Adrenal gland (tissue), 12 donors: Measurements from ENCODE around the gene IPO11. TPM values are rescaled to one million over a fixed set of nuclear protein-coding genes. Genes with fewer than 3 reads are reported as not detected.

Experiments used
- DNase-seq, 7 donors: peaks; one replicate each; pipeline ENCODE4 v3.0.0-alpha.2; 2019 to 2020
- H3K27ac ChIP-seq, 5 donors: fragments of 200-600 bp; sonication (generic) in 4 of 5; 1 replicate in 3 of 5; 2 replicates in 2 of 5; pipeline versions ENCODE4 v1.5.1 to v1.8.0; 2016 to 2020; ENCODE audit warnings: mild to moderate bottlenecking in 1 of 5
- H3K27me3 ChIP-seq: fragments of 200-600 bp; 2 replicates; pipeline ENCODE4 v1.8.0; 2021
- H3K36me3 ChIP-seq, 2 donors: fragments of 200-600 bp; replicated peaks in 1 of 2; 1 replicate in 1 of 2; 2 replicates in 1 of 2; pipeline versions ENCODE4 v1.5.1 to v1.8.0; 2018 to 2022
- H3K4me1 ChIP-seq, 2 donors: fragments of 200-600 bp; replicated peaks in 1 of 2; 1 replicate in 1 of 2; 2 replicates in 1 of 2; pipeline versions ENCODE4 v1.5.1 to v1.8.0; 2018 to 2021
- H3K4me3 ChIP-seq, 4 donors: fragments of 200-600 bp; sonication (generic) in 3 of 4; one replicate each; pipeline ENCODE4 v1.5.1; 2016 to 2018
- H3K9me3 ChIP-seq, 3 donors: fragments of 200-600 bp; sonication (generic) in 1 of 3; replicated peaks in 1 of 3; 1 replicate in 2 of 3; 2 replicates in 1 of 3; pipeline versions ENCODE4 v1.5.1 to v1.8.0; 2016 to 2021
- POLR2A ChIP-seq, 2 donors: fragments of 450-650 bp; IDR thresholded peaks; one replicate each; pipeline ENCODE4 v1.6.1; 2017; ENCODE audit warnings: antibody characterized with exemption in 2 of 2, mild to moderate bottlenecking in 2 of 2, moderate library complexity in 1 of 2
- WGBS, 4 donors: extraction: QIAGEN DNeasy Blood & Tissue Kit in 2 of 4; methylation state at CpG; one replicate each; pipeline versions ENCODE4 v1.1.5 to v1.1.7; 2013 to 2017; 5-methylcytosine and 5-hydroxymethylcytosine counted together
- intact Hi-C, 2 donors: fragments of 100-400 bp; cut with DNase I; formaldehyde crosslinking; loops; one replicate each; pipeline versions ENCODE4 v1.14.1 to v1.15.0; 2022 to 2023
- polyA plus RNA-seq, 3 donors: library from polyadenylated mRNA; stranded (reverse); fragments of 200-250 nt in 2 of 3; fragments of 350-450 nt in 1 of 3; fragmentation: Illumina TruSeq in 1 of 3; extraction: RNeasy Lipid Tissue Mini Kit (QIAGEN cat#74804) in 1 of 3; gene quantifications; one replicate each; pipeline ENCODE4 v1.2.3, GENCODE V29; 2013 to 2014
- total RNA-seq, 9 donors: library from RNA; depleted of rRNA in 4 of 9; stranded (reverse); fragments of >200 nt in 4 of 9; fragments of 120-200 nt in 1 of 9; fragmentation: NEBNext Ultra II Directional in 1 of 9; extraction: Animal tissue kit (Norgen Biotek cat#: 25700) in 1 of 9; gene quantifications; one replicate each; pipeline versions ENCODE4 v1.1.0 to v1.2.4, GENCODE V29; 2013 to 2023
- TF ChIP-seq, protein P1 (sequence below), 6 experiments: fragments of 450-650 bp in 4 of 6; fragments of 200-600 bp in 2 of 6; sonication (generic) in 1 of 6; IDR thresholded peaks; 1 replicate in 5 of 6; 2 replicates in 1 of 6; pipeline versions ENCODE4 v1.5.1 to v1.8.0; 2016 to 2021; ENCODE audit warnings: antibody characterized with exemption in 6 of 6, mild to moderate bottlenecking in 2 of 6, moderate library complexity in 1 of 6
- donor health status: healthy with polysubstance abuse.
- donor health status: Bipolar disorder and iron deficiency.
- donor health status: DM: yes; HTN: yes; CAD: no.
- donor health status: DM: no; HTN: no; CAD: no.
- donor health status: DM: no; HTN: no; CAD: no.
- donor health status: DM: yes; HTN: yes; CAD: no.

IPO11 gene
- total and polyA plus RNA-seq, 12 donors, result 6.0 to 33.3 (median 23.7) TPM

GRCh38 chr5:62606878-62607277, 194.3 kb downstream of the IPO11 start:
- H3K4me3 ChIP-seq, result no peak overlapping the region
- WGBS, 4 donors, result 78 to 91% (median 83%) methylated on average over 1 of the region's 1 CpG
- intact Hi-C loops, result no loop called here
- H3K4me1 ChIP-seq, result no peaks in the 10 kb centered on the region
- H3K27ac ChIP-seq, result no peak overlapping the region
- no peaks in the 10 kb centered on the region for H3K27me3 ChIP-seq
- no peak for DNase-seq
- TF ChIP-seq POLR2A (IDR thresholded peaks at IDR 0.05), result no peak
- TF ChIP-seq, protein P1, sequence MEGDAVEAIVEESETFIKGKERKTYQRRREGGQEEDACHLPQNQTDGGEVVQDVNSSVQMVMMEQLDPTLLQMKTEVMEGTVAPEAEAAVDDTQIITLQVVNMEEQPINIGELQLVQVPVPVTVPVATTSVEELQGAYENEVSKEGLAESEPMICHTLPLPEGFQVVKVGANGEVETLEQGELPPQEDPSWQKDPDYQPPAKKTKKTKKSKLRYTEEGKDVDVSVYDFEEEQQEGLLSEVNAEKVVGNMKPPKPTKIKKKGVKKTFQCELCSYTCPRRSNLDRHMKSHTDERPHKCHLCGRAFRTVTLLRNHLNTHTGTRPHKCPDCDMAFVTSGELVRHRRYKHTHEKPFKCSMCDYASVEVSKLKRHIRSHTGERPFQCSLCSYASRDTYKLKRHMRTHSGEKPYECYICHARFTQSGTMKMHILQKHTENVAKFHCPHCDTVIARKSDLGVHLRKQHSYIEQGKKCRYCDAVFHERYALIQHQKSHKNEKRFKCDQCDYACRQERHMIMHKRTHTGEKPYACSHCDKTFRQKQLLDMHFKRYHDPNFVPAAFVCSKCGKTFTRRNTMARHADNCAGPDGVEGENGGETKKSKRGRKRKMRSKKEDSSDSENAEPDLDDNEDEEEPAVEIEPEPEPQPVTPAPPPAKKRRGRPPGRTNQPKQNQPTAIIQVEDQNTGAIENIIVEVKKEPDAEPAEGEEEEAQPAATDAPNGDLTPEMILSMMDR (IDR thresholded peaks at IDR 0.05), result no peak
- H3K36me3 ChIP-seq, result no peaks in the 10 kb centered on the region
- H3K9me3 ChIP-seq, result no peaks in the 10 kb centered on the region

- Histone ChIP-seq H3K4me1 (no peaks in the 10 kb centered on the region), H3K36me3 (no peaks in the 10 kb centered on the region), H3K27me3 (no peaks in the 10 kb centered on the region), H3K9me3 (no peaks in the 10 kb centered on the region), H3K4me3 (no peak overlapping the region), H3K27ac (no peak overlapping the region)
- WGBS, 4 donors, result 95 to 100% (median 97%) methylated on average over 4 of the region's 4 CpGs
- DNase-seq, result no peak
- TF ChIP-seq, protein P1 (IDR thresholded peaks at IDR 0.05), result no peak
- no peak for TF ChIP-seq POLR2A (IDR thresholded peaks at IDR 0.05)
- intact Hi-C loops, result no loop called here
Observed at GRCh38 chr5:62607615-62608014, 195.1 kb downstream of the IPO11 start.

DNA sequence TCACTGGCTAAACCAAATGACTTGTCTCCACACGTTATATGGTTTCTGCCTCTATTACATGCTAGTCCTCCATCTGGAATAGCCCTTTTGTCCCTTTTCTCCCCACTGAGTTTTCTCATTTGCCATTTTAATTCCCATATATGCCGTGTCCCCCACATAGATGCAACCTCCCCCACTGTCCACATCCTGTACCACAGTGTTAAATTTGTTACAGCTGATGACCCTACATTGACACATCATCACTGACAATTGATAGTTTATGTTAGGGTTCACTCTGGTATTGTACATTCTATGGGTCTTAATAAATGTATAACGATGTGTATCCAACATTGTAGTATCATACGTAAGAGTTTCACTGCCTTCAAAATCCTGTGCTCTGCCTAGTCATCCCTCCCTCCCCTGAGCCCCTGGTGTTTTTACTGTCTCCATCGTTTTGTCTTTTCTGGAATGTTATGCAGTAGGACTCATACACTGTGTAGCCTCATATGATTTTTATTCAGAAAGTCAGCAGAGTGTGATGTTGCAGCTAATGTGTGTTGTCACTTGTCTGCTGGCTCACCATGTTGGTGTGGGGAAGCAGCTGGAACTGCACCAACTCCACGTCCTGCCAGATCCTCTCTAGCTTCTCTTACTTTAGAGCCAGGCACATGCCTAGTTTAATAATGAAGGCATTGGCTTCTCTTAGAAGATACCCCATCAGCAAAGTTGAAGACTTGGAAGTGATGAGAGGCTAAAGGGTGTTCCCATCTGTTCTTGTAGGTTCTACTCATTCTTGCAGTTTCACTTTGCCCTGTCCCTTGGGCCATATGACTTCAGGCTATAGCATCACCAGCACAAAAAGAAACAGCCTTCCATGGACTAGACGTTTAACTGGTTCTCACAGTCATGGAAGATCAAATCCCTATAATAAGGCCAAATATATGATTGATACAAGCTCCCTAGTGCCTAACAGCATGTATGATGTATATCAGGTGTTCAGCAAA, 196.3 kb downstream of the IPO11 start:
- 91 to 97% (median 94%) methylated on average over 7 of the region's 7 CpGs for WGBS, 4 donors

GRCh38 chr5:62614355-62614754, 201.8 kb downstream of the IPO11 start:
- Histone ChIP-seq H3K36me3 (no peaks in the 10 kb centered on the region), H3K9me3 (no peaks in the 10 kb centered on the region), H3K4me1 (no peaks in the 10 kb centered on the region), H3K4me3 (no peak overlapping the region), H3K27me3 (no peaks in the 10 kb centered on the region), H3K27ac (no peak overlapping the region)
- no peak for TF ChIP-seq POLR2A (IDR thresholded peaks at IDR 0.05)
- TF ChIP-seq, protein P1 (IDR thresholded peaks at IDR 0.05), result no peak
- DNase-seq, result no peak
- 94 to 99% (median 98%) methylated on average over 8 of the region's 8 CpGs for WGBS, 4 donors
- intact Hi-C loops, result no loop called here

More for the DNA sequence above, 196.3 kb downstream of the IPO11 start:
- TF ChIP-seq, protein P1 (IDR thresholded peaks at IDR 0.05), result no peak
- no peak for TF ChIP-seq POLR2A (IDR thresholded peaks at IDR 0.05)
- Histone ChIP-seq H3K36me3 (no peaks in the 10 kb centered on the region), H3K4me1 (no peaks in the 10 kb centered on the region), H3K27ac (no peak overlapping the region), H3K4me3 (no peak overlapping the region), H3K27me3 (no peaks in the 10 kb centered on the region), H3K9me3 (no peaks in the 10 kb centered on the region)
- no peak for DNase-seq
- intact Hi-C loops, result no loop called here
